Bone marrow (tissue), 2 donors: ENCODE data around the gene RALGPS1.

Experiments
- DNase-seq, 2 donors: peaks; one replicate each; lab custom pipeline; 2025; lab: John Stamatoyannopoulos, UW

RALGPS1 gene

DNA sequence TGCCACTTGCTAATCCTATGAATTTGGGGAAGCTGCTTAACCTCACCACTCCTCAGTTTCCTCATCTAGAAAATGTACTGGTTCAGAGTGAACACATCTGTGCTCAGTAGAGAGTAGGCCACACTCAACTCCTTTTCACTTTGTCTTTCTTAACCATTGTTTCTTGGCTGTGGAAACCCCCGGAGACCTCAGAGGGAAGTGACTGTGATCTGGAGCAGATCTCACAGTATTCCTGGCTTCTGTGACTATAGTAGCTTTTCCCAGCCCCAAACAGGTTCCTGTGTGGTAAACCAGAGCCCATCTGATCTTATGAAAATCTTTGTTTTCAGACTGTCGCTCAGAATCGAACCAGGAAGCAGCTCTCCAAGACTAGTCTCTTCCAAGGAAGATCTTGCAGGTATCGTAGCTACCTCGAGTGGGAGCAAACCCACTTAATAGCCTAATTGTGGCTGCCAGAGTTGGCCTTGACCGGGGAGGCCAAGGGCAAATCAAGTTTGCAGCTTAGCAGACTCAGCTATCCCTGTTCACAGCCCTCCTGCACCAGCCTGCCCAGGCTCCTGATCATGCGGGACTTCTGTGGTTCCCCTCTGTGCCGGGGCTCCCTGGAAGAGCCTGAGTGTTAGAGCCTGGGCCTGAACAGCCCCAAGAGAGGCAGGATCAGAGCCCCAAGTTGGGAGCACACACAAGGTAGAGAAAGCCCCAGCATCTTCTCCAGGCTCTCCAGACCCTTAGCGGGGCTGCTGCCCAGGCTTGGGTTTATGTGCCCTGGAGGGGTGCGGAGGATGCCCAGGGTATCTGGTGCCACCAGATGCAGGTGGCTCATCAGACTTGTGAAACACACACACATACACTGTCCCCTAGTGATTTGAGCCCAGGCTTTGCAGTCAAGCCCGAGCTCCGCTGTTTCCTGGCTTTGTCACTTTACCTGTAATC, 260.1 kb downstream of the RALGPS1 start:
- DNase-seq: no peak

DNA sequence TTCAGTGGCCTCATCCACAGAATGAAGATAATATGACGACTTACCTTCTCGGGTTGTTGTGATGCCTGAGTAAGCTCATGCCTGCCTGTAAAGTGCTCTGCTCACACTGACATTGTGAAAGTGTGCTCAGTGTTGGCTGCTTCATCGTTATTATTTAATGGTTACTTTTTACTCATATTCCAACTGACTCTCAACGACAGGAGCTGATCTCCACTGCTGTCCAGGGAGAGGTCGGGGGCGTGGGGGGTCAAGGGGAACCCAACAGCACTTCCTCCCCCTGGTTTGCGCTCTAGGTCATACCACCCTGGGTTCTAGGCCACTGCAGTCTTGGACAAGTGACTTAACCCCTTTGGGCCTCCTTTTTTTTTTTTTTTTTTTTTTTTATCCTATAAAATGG, 260.7 kb downstream of the RALGPS1 start:
- no peak for DNase-seq

DNA sequence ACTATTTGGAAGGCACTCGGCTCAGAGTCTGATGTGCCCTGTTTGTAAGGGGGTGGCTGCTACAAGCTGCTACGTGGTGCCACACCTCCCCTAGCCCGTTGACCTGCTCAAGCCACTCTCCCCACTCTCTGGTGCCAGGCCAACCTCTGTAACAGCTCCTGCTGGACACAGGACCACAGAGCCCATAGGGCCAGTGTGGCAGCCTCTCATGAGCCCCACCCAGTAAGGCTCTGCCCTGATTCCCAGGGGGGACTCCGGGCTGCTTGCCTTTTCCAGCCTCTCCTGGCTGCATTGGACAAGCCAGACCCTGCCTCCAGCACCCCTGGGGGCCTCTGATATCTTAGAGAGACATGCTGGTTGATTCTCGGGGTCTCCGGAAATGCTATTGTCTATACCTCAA, 261.2 kb downstream of the RALGPS1 start:
- DNase-seq: no peak

DNA sequence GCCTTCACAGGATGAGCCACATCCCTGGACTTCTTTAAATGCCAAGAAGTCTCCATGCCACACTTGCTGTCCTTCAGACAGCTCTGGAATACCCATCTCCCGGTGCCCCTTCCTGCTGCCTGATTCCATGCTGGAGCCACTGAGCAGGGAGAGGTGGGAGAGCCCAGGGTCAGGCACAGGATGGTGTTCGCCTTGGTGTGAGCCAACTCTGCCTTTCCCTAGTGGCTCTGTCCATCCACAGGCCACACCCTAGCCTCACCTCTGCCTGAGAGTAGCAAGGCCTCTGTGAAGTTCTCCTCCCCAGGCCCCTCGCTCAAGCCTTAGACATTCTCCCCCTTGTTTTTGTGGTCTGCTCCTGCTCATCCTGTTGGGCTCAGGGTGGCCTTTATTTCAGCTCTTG, 262.0 kb downstream of the RALGPS1 start:
- no peak for DNase-seq

DNA sequence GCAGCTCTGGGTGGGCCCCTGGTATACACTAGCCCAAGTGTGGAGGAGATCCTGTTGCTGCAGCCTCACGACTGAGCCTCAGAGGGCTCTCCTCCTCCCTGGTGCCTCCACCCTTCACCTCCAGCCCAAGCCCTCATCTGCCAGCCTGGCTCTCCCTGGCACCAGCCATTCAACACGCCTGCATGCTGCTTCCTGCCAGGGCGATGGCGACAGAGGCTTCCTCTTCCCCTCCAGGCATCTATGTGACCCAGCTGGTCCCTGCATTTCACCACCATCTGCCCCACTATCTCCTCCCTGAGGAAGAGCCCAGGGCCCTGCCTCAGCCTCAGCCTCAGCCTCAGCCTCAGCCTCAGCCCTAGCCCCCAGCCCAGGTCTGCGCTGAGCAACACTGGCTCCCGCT, 262.6 kb downstream of the RALGPS1 start:
- DNase-seq: no peak

DNA sequence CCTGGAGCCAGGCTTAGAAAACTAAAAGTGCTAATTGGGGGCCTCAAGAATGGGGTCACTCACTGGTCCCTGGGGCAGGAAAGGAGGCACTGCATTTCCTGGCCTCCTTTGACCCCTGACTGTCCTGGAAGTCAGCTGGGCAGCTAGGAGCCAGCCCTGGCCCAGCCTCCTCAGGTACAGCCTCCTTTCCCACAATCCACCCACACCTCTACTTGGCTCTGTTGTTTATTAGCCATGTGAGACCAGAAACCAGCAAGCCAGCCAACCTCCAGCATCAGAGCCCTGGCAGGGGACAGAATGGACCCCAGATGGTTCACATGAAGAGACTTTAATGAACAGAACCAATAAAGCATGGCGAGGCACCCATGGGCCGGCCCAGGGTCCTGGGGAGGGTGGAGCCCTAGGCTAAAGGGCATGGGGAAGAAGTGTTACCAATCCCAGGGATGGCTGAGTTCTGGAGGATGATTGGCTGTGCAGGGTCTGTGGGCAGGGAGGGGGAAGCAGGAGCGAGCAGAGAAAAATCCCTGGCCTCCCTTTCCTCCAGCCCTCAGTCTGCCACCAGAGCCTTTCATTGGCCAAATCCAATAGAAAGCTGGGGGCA, 263.2 kb downstream of the RALGPS1 start:
- no peak for DNase-seq

DNA sequence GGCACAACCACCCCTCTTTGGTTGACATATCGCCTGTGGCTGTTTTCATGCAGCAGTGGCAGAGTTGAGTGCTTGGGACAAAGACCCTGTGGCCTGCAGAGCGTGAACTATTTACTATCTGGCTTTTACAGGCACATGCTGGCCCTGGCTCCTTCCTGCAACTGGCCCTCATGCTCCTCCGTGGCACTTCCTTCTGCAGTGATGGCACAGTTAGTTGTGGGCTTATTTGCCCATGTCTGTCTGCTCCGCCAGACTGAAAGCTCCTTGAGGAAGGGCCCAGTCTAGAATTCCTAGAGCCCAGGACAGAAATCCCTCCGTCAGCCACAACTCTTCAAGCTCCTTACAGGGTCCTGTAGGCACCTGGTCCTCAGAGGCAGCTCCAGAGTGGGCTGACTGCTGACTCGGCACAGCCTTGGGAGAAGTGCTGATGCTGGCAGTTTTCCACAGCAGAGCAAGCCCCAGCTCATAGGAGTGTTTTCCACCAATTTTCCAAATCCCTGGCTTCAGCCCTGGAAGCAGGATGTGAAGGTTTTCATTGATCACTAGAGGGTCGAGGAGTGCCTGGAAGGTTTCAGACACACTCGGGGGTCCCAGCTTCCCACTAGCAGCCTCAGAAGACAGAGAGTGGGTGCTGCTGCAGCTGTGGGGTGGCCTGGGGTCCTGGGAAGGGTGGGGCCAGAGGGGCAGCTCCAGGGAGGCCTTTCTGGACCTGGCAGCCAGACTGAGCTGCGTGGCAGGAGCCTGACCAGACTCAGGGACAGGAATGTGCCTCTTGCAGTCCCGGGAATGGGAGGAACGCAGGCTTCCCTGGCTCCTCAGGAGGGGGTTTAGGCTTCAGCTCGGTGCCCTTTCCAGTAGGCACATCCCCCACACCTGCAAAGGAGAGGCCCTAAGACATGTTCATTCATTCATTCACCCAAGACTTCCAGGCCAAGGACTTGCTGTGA, 264.4 kb downstream of the RALGPS1 start:
- DNase-seq: no peak

DNA sequence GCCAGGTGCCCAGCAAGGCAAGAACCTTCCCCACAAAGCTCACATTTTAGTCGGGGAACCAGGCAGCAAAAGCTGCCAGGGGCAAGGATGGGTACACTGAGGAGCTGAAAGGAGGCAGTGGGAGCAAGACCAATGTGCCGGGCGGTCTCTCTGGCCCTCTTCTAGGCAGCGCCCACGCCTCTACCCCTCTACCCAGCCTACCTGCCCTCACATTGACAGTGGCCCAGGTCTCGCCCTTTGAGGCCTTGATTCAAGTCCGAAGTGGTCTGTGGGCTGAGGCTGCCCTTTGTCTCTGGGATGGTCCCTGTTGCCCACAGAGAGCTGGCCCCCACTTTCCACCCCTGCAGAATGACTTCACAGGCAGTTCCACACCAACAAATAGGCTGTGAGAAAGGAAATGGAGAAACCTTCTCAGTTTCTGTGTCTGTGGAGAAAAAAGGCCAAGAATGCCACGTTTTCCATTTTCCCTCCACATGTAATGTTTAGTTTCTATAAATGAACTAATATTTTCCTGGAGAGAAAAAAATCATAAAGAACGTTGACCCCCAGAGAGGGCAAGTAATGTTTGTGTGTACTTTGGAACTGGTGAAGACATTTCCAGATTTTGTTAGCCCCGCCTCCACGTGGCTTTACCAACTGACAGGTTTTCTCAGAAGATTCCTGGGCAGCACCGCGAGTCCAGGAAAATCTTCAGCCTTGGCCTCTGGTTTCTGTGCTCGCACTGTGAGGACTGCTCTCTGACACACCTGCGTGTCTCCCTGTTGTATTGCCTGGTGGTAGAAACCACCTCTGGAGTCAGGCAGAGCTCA, 265.3 kb downstream of the RALGPS1 start:
- DNase-seq: no peak

DNA sequence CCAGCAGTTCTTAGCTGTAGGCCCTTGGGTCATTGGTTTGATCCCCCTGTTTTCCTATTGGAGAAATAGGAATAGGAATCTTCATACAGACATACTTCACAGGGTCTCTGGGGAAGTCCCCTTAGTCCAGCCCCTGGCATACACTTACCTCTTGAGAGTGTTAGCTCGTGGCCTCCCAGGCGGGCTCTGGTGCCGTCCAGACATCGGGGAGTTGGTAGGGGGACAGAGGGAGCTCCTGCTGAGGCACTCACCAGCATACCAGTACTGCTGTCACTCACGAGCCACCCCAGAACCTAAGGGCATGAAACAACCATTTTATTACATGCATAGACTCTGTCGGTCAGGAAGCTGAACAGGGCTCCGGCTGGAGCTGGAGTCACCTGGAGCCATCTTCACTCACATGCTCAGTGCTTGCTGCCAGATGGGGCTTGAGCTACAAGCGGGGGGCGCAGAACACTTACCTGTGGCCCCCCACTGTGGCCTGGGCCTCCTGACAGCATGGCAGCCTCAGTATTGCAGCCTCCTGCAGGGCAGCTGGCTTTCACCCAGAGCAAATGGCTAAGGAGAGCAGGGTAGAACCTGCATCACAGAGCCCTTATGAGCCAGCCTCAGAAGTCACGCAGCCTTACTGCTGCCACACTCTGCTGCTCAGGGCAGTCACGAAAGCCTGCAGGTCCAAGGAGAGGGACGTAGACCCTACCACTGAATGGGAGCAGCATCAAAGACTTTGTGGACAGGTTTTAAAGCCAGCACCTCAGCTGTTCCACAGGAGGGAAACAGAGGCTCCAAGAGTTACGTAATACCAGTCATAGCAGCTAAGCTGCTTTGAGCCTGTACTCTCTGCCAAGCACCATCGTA, 266.1 kb downstream of the RALGPS1 start:
- DNase-seq: no peak

DNA sequence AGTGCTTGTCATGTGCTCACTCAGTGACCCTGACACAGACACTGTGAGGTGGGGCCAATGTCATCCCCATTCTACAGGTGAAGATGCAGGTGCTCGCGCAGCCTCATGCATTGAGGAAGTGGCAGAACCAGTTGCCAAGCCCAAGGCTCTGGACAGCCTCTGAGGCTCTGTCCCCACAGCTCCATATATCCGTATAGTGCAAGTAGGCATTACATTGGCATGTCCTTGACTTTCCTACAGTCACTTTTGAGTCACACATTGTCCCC, 266.7 kb downstream of the RALGPS1 start:
- no peak for DNase-seq

DNA sequence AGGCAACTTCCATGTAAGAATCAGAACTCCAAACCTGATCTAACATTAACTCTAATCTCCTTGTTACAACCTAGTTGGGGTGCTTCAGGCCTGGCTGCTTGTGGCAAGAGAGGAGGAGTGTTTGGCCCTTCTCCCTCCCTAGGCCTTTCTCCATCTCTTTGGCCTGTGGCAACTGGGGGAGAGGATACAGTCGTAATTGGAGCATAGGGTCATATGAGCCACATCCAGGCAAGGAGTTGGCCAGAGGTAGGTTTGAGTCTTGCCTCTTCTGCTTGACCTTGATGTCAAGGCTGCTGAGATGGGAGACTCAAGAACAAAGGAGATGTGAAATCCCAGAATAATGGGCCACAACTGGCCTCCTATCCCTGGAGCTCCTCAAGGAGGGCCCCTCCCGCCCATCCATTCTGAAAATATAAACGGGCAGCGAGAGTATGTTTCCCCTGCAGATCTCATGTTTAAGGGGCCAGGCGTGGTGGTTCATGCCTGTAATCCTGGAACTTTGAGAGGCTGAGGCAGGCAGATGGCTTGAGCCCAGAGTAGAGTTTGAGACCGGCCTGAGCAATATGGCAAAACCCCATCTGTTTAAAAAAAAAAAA, 267.1 kb downstream of the RALGPS1 start:
- DNase-seq: no peak

DNA sequence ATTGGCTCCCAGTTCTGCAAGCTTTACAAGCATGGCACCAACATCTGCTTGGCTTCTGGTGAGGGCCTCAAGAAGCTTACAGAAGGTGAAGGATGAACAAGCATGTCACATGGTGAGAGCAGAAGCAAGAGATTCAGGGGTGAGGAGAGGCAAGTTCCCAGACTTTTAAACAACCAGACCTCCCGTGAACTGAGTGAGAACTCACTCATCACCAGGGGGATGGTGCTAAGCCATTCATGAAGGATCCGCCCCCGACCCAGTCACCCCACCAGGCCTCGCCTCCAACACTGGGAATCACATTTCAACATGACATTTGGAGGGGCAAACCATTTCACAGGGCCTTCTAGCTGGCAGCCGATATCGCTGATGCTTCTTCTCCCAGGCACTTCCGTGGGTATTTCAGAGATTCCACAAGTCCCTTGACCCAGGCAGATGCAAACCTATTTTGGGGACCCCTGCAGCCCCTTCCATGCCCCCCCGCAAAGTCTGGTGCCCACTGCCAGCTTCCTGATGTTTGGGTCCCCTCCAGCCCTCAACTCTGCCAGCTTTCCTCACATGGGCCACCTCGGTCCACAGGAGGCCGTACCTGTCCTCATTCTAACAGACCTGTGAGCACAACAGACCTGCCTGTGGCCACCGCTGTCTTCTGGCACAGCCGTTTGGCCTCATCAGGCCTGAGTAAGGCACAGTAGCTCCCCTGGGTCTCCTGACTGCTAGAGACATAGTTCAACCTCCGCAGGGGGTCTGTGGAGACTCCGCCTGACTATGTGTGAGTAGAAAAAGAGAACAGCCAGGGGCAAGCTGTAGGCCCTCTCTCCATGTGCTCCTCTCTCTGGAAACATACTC, 268.5 kb downstream of the RALGPS1 start:
- no peak for DNase-seq

DNA sequence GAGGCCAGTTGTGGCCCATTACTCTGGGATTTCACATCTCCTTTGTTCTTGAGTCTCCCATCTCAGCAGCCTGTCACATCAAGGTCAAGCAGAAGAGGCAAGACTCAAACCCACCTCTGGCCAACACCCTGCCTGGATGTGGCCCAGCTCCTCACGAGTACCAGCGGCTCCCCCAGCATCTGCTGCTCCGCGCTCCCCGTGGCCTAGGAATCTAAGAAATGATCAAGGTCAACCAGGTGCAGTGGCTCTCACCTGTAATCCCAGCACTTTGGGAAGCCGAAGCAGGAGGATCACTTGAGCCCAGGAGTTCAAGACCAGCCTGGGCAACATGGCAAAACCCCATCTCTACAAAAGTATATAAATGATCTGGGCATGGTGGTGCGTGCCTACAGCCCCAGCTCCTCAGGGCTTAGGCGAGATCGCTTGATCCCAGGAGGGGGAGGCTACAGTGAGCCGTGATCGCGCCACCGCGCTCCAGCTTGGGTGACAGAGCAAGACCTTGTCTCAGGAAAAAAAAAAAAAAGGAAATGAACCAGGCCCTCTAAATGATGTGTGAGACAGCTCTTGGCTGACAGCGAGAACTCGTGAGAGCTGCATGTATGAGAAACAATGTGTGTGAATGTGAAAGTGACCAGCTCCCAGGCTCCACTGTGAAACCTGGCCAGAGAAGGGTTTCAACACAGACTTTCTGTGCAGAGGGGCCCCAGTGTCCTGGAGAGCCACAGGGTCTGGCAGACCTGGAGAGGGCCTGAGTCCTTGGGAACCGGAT, 269.4 kb downstream of the RALGPS1 start:
- no peak for DNase-seq

DNA sequence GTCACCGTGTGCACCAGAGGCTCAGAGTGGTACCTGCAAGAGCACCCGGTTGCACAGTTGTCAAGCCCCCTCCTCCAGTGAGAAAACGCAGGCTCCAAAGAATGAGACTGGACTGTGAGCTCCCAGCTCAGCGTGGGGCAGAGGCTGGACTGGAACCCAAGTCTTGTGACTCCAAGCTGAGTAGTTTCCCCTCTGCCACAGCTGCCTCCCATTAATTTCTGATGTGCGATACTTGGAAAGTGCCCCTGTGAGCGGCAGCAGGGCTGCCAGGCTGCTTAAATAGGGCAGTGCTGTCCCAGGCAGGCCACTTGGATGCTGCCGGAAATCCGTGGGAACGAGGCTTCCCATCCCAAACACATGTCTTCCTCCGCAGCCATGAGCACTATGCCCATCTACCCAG, 270.1 kb downstream of the RALGPS1 start:
- no peak for DNase-seq

DNA sequence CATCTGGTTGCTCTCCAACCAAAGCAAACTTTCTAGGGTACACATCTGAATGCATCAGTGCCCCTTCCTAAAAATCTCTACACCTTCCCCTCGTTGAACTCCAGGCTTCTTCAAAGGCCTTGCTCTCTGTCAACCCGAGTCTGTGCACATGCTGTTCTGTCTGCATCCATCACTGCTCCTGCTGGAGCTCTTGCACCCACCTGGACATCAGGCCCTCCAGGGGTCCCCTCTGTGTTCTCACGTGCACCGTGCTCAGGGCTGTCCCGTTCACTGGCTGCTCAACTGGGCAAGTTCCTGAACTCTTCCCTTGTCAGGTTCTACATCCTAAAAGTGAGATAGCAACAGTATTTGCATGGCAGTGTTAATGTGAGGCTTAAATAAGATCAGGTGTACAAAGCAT, 270.6 kb downstream of the RALGPS1 start:
- DNase-seq: no peak

DNA sequence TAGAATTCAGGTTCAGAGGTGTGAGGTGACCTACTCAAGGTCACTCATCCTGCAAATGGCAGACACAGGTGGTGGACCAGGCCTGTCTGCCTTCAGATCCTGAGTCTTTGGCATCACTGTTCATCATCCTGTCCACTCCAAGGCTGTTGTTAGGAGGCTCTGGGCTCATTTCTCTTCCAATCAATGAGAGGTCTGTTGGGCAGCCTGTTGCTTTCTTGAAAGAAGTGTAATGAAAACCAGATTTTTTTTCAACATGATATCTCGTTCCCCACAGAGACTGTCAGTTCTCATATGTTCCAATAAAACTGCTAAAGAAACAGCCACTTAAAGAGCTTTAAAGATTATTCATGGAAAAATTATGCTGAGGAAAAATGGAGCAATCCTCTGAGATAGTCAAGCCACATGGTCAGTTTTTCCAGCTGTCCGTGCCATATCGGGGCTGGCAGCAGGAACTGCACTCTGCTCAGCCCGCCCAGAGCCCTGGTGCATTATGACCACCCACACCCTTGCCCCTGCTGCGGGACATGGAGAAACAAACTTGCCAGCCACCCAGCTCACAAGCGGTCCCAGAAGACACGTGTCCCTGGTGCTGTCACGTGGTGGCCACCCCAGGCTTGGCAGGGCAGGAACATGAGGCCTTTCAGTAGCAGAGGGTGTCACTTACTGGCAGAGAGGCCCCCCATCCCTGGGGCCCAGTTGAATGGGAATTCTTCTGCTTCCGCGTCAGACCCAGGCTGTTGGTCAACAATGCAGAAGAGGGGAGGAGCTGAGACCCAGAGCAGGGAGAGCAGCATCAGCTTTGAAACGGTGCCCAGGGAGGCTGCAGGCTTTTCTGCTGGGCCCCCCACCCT, 271.6 kb downstream of the RALGPS1 start:
- no peak for DNase-seq

DNA sequence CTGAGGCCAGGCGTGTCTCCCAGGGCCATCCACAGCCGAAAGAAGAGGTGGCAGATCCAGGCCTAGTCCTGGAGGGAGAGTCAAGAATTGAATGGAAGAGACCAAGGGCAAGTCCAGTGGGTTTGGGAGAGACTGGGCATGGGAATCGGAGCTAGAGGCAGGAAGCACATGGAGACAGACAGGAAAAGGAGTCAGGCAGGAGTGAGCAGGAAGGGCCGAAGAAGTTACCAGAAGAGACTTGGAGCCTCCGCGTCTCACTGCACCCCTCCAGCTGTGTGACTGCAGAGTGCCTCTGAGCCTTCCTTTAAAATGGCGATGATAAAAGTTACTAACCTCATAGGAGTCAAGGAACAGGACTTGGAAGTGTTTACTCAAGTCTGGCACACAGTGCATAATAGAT, 272.2 kb downstream of the RALGPS1 start:
- DNase-seq: no peak
